CD4-positive, alpha-beta T cell treated with Interleukin-1 beta for 1 hour (primary cell): Measurements from ENCODE around the gene KIR2DL1.
"Not testable (repeated sequence)": the region's sequence is repeated elsewhere in the genome, so short reads cannot be mapped to it uniquely, and the experiment has no call there.

Experiments used
- DNase-seq, 2 donors: peaks; one replicate each; pipeline ENCODE4 v3.0.0-alpha.2; 2020 to 2022

Gene KIR2DL1

DNA sequence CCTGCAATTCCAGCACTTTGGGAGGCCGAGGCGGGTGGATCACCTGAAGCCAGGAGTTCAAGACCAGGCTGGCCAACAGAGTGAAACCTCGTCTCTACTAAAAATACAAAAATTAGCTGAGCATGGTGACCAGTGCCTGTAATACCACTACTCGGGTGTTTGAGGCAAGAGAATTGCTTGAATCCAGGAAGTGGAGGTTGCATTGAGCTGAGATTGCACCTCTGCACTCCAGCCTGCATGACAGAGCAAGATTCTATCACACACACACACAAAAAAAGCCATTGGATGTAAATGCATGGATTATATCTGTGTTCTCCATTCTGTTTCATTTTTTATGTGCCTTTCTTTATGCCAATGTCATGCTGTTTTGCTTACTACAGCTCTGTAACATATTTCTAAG lies 54.8 kb downstream of the KIR2DL1 start:
- DNase-seq: not testable (repeated sequence)

DNA sequence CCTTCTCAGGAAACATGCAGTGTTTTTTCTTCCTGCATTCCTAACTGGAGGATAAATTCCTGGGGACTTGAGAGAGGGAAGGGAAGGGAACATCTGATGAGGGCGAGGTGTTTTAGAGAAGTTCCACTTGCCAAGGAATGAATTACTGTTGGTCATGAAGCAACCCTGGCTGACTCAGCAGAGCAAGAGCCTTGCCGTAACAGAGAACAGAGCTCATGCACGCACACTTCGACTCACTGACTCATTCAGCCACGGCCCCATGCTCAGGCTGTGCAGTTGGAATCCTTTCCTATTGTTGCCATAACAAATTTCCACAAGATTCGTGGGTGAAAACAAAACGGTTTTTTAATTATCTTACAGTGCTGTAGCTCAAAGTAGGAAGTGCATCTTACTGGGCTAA lies 55.7 kb downstream of the KIR2DL1 start:
- peak in 1 of 2 donors; percentile 73 for DNase-seq

- DNase-seq: not testable (repeated sequence)
These were observed 58.5 kb downstream of the KIR2DL1 start for GRCh38 chr19:54828064-54828463.

DNA sequence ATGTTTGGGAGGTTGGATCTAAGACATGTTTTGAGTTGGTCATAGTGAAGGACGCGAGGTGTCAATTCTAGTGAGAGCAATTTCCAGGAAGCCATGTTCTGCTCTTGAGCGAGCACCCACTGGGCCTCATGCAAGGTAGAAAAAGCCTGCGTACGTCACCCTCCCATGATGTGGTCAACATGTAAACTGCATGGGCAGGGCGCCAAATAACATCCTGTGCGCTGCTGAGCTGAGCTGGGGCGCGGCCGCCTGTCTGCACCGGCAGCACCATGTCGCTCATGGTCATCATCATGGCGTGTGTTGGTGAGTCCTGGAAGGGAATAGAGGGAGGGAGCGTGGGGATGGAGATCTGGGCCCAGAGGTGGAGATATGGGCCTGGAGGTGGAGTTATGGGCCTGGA lies 62.9 kb downstream of the KIR2DL1 start, which contains the start of gene KIR2DS4:
Gene KIR2DS4, plus strand, starts transcription at position 181 of the 400 bp plus-strand sequence.
- DNase-seq: not testable (repeated sequence)
